ENCODE measurements around the gene MRPS22. TPM values are rescaled to one million over a fixed set of nuclear protein-coding genes. Genes with fewer than 3 reads are reported as not detected.

The MRPS22 gene
- total and polyA plus RNA-seq, 9 of the 15 experiments (the other 6 are each of a cell fraction or from before 2014, with no cell fraction given), result 148 to 397 (median 229) TPM

DNA sequence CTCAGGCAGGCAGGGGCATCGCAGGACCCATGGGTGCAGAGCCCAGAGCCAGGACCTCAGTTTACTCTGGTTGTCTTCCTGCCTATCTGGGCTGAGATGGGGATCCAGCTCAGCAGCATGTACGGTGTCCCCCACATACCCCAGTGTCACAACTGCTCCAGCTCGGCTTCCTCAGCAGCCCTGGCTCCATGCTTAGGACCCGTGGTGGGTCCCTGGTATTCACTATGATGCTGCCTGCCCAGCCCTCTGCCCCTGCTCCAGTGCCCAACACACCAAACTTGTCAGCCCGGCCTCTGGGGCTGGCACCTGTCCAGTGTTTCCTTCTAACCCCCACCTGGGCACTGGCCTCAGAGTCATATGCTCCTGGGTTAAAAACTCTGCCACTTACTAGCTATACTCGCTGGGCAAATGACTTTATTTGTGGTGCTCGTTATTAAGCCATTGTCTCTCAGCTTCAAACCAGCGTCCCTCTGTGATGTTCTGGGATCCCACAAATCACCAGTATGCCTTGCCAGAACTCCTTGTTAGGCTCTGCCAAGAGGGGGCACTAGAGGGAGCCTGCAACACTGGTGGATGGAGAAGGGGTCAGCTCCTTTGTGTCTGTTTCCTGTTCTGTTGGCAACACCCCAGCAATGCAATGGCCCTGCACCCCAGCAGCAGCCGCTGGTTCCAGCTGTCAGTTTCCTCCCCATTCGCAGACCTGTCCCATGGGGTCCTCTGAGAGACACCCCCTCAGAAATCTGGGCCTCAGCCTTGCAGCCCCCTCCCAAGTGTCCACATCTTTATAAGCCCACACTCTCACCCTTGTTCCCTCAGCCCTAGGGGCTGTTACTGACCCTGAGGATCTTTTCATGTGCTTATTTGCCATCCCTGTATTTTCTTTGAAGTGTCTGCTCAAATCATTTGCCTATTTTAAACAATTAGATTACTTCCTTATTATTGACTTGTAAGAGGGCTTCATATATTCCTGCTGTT lies 24.1 kb upstream of the MRPS22 start (continued):
- TF ChIP-seq, protein P1, sequence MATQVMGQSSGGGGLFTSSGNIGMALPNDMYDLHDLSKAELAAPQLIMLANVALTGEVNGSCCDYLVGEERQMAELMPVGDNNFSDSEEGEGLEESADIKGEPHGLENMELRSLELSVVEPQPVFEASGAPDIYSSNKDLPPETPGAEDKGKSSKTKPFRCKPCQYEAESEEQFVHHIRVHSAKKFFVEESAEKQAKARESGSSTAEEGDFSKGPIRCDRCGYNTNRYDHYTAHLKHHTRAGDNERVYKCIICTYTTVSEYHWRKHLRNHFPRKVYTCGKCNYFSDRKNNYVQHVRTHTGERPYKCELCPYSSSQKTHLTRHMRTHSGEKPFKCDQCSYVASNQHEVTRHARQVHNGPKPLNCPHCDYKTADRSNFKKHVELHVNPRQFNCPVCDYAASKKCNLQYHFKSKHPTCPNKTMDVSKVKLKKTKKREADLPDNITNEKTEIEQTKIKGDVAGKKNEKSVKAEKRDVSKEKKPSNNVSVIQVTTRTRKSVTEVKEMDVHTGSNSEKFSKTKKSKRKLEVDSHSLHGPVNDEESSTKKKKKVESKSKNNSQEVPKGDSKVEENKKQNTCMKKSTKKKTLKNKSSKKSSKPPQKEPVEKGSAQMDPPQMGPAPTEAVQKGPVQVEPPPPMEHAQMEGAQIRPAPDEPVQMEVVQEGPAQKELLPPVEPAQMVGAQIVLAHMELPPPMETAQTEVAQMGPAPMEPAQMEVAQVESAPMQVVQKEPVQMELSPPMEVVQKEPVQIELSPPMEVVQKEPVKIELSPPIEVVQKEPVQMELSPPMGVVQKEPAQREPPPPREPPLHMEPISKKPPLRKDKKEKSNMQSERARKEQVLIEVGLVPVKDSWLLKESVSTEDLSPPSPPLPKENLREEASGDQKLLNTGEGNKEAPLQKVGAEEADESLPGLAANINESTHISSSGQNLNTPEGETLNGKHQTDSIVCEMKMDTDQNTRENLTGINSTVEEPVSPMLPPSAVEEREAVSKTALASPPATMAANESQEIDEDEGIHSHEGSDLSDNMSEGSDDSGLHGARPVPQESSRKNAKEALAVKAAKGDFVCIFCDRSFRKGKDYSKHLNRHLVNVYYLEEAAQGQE (IDR thresholded peaks at IDR 0.05; ENCODE audit: borderline replicate concordance), result peak; percentile 24; the same call in 1 of the 2 replicates
- TF ChIP-seq, protein P1 (CRISPR knock-in tag; IDR thresholded peaks at IDR 0.05; ENCODE audit: low read depth), result no peak
- peak; percentile 51; the same call in 1 of the 2 replicates for TF ChIP-seq DMBX1 (CRISPR knock-in tag; IDR thresholded peaks at IDR 0.05; ENCODE audit: borderline replicate concordance)
- TF ChIP-seq NR2F6 (CRISPR knock-in tag; IDR thresholded peaks at IDR 0.05), result no peak
- TF ChIP-seq NR3C1 (CRISPR knock-in tag; IDR thresholded peaks at IDR 0.05), result no peak
- no peak for TF ChIP-seq RFX1 (IDR thresholded peaks at IDR 0.05)
- no peak for TF ChIP-seq FOXA3 (CRISPR knock-in tag; conservative IDR thresholded peaks at IDR 0.05 in 1 of 2, IDR thresholded peaks at IDR 0.05 in 1 of 2)
- no peak for TF ChIP-seq RBBP5 (IDR thresholded peaks at IDR 0.05; ENCODE audit: borderline replicate concordance, insufficient read depth, low read length, poor library complexity, severe bottlenecking)
- 0 out of 2 replicates have a peak, but pooled peaks have one; percentile 11 for TF ChIP-seq DPF2 (IDR thresholded peaks at IDR 0.05)
- TF ChIP-seq, protein P2, sequence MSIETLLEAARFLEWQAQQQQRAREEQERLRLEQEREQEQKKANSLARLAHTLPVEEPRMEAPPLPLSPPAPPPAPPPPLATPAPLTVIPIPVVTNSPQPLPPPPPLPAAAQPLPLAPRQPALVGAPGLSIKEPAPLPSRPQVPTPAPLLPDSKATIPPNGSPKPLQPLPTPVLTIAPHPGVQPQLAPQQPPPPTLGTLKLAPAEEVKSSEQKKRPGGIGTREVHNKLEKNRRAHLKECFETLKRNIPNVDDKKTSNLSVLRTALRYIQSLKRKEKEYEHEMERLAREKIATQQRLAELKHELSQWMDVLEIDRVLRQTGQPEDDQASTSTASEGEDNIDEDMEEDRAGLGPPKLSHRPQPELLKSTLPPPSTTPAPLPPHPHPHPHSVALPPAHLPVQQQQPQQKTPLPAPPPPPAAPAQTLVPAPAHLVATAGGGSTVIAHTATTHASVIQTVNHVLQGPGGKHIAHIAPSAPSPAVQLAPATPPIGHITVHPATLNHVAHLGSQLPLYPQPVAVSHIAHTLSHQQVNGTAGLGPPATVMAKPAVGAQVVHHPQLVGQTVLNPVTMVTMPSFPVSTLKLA (conservative IDR thresholded peaks at IDR 0.05), result no peak
- TF ChIP-seq BHLHE40 (IDR thresholded peaks at IDR 0.05; ENCODE audit: low read length), result 0 out of 2 replicates have a peak, but pooled peaks have one; percentile 9
- TF ChIP-seq, protein P3, sequence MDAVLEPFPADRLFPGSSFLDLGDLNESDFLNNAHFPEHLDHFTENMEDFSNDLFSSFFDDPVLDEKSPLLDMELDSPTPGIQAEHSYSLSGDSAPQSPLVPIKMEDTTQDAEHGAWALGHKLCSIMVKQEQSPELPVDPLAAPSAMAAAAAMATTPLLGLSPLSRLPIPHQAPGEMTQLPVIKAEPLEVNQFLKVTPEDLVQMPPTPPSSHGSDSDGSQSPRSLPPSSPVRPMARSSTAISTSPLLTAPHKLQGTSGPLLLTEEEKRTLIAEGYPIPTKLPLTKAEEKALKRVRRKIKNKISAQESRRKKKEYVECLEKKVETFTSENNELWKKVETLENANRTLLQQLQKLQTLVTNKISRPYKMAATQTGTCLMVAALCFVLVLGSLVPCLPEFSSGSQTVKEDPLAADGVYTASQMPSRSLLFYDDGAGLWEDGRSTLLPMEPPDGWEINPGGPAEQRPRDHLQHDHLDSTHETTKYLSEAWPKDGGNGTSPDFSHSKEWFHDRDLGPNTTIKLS (IDR thresholded peaks at IDR 0.05; ENCODE audit: borderline replicate concordance, low read depth), result no peak
- no peak for TF ChIP-seq SMAD3 (CRISPR knock-in tag; conservative IDR thresholded peaks at IDR 0.05)
- no peak for TF ChIP-seq KDM4B (IDR thresholded peaks at IDR 0.05; ENCODE audit: borderline replicate concordance in 2 of 2, low read depth in 1 of 2)
- no peak; the same call in 1 of the 2 replicates for TF ChIP-seq SMAD4 (CRISPR knock-in tag; conservative IDR thresholded peaks at IDR 0.05)
